PFSK-1 (cell line): Measurements from ENCODE around the gene POU2AF3.

Experiments
- POLR2AphosphoS5 ChIP-seq: IDR thresholded peaks from 2 replicates; pipeline ENCODE4 v1.6.1; 2012; ENCODE audit warnings: low read depth, mild to moderate bottlenecking, control low read depth, low read length, moderate library complexity
- TAF1 ChIP-seq: IDR thresholded peaks from 2 replicates; pipeline ENCODE4 v1.6.1; 2012; ENCODE audit warnings: low read length, control low read depth, borderline replicate concordance; ENCODE audit not compliant: insufficient read depth
- TF ChIP-seq, protein P1 (sequence below), 2 experiments: IDR thresholded peaks; 2 replicates each; pipeline versions ENCODE4 v1.6.1 to v1.8.0; 2011 to 2012; ENCODE audit warnings: low read depth in 2 of 2, low read length in 2 of 2, control low read depth in 1 of 2, inconsistent platforms in 1 of 2, mild to moderate bottlenecking in 1 of 2, moderate library complexity in 1 of 2; ENCODE audit not compliant: insufficient read depth in 1 of 2

DNA sequence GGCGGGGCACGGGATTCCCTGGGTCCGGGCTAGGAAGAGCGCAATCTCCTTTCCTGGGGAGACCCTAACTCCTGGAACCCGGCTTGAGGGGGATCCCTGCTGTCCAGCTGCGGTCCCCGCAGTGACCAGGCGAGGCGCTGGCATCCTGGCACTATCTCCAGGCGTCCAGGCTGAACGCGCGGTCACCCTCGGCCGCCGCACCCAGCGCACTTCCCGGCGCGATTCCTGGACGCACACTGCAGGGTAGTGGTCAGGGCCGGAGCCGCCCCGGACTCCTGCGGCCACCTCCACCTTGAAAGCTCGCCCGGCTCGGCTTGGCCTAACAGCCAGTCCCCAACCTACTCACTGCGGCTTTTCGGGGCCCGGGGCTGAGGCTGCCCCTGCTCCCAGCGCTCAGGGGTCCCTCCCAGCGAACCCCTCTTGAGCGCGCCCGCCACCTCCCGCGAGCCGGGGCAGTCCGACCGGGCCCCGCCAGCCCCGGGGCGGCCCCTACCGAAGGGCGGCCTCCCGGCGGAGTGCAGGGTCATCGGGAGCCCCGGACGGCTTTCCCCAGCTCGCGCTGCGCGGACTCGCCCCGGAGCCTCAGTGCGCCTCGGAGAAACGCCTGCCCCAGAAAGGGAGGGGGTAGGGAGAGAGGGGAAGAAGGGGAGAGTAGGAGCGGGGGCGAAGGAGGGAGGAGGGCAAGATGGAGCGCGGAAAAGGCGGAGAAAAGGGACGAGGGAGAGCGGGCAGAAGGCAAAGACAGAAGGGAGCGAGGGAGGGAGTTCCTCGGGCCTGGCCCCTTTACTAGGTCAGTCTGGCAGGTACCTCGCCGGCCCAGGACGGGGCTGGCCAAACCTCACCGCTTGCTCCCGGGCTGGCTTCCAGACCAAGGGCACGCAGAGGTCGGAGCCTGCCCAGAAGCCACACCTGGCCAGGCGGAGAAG, 1.0 kb downstream of the POU2AF3 start:
- TF ChIP-seq TAF1 = no peak
- TF ChIP-seq, protein P1, sequence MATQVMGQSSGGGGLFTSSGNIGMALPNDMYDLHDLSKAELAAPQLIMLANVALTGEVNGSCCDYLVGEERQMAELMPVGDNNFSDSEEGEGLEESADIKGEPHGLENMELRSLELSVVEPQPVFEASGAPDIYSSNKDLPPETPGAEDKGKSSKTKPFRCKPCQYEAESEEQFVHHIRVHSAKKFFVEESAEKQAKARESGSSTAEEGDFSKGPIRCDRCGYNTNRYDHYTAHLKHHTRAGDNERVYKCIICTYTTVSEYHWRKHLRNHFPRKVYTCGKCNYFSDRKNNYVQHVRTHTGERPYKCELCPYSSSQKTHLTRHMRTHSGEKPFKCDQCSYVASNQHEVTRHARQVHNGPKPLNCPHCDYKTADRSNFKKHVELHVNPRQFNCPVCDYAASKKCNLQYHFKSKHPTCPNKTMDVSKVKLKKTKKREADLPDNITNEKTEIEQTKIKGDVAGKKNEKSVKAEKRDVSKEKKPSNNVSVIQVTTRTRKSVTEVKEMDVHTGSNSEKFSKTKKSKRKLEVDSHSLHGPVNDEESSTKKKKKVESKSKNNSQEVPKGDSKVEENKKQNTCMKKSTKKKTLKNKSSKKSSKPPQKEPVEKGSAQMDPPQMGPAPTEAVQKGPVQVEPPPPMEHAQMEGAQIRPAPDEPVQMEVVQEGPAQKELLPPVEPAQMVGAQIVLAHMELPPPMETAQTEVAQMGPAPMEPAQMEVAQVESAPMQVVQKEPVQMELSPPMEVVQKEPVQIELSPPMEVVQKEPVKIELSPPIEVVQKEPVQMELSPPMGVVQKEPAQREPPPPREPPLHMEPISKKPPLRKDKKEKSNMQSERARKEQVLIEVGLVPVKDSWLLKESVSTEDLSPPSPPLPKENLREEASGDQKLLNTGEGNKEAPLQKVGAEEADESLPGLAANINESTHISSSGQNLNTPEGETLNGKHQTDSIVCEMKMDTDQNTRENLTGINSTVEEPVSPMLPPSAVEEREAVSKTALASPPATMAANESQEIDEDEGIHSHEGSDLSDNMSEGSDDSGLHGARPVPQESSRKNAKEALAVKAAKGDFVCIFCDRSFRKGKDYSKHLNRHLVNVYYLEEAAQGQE (IDR thresholded peaks at IDR 0.05; ENCODE audit: insufficient read depth in 1 of 2, low read depth in 2 of 2, low read length in 2 of 2) = no peak
- TF ChIP-seq POLR2AphosphoS5 = no peak
